GM21529 (cell line): Measurements from ENCODE around the gene CACNA1A.
A peak's percentile ranks its signal among the peaks of the same experiment; 100 is the strongest.
"Not testable (repeated sequence)": the region's sequence is repeated elsewhere in the genome, so short reads cannot be mapped to it uniquely, and the experiment has no call there.

Experiments used
- ATAC-seq: cut with Tn5 transposase; IDR thresholded peaks from one replicate; pipeline ENCODE4 v1.9.1; 2021; ENCODE audit not compliant: unreplicated experiment

CACNA1A gene

GRCh38 chr19:13207846-13208671, 298.2 kb downstream of the CACNA1A start:
- peak; percentile 57 for ATAC-seq

DNA sequence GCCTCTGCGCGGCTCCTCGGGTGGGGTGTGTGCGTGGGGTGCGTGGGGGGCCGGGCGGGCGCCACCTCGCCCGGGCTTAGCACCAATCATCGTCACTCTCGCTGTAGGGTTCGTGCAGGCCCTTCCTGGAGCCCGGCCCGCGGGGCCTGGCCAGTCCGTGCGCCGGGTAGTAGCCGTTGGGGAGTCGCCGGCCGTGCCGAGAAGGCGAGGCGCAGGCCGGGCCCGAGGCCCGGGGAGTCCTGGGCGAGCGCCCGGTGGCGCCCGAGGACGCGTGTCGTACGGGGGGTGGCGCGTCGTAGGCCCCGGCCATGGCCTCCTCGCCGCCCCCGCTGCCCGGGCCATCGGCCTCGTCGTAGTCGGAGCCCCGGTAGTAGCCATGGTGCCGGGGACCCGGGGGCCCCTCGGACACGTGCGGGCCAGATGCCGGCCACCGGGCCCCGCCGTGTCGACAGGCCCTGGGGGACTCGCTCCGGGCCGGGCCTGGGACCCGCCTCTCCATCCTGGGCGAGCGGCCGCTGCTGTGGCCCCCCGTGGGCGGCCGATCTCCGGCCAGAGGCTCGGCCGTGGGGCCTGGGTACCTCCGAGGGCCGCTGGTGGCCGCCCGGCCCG, 298.9 kb downstream of the CACNA1A start:
- no peak for ATAC-seq

DNA sequence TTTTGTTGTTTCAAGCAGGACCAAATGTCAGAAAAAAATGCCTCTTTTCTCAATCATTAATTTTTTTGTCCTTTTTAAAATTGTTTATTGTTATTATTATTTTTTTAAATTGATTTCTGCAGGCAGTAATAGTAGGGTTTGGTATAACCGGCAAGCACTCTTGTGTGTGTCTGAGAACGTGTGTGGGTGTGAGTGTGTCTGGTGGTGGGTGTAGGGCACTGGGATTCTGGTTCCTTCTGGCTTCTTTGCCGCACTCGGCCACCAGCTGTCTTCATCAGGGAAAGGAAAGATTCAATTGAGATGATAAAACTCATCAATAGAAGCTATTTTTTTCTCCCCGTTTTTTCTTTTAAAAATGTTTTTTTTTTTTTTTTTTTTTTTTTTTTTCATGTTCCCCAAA, 299.7 kb downstream of the CACNA1A start:
- no peak for ATAC-seq

GRCh38 chr19:13202112-13202511, 304.2 kb downstream of the CACNA1A start:
- ATAC-seq = not testable (repeated sequence)

DNA sequence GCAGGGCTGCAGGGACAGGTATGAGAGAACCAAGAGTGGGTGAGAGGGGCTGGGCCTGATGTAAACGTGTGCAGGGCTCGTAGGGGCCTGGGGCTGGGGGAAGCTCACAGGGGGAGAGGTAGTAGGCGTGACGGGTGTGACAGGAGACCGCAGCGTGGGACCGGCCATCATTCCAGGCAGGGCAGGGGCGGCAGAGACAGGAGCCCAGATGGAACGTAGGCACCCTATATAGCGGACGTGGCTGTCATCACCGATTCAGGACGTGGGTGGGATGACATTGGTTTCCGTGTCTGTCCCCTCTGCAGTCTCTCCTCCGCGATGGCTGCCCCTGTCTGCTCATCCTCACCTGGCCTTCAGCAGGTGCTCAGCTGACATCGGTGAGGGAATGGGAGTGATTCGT, 307.6 kb downstream of the CACNA1A start:
- ATAC-seq = no peak

DNA sequence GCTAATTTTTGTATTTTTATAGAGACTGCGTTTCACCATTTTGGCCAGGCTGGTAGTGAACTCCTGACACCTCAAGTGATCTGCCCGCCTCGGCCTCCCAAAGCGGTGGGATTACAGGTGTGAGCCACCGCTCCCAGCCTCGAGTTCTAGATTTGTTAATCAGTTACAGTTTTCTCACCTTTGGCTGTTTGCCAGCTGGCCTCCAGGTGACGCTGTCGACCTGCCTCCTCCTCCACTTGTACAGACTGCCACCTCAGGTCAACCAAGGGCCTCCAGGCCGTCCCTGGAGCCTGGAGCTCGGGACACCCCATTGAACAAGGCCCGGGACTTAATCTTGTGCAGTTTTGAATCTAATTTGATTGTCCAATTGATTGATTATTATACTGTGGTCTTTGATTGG, 310.6 kb downstream of the CACNA1A start:
- ATAC-seq = no peak

DNA sequence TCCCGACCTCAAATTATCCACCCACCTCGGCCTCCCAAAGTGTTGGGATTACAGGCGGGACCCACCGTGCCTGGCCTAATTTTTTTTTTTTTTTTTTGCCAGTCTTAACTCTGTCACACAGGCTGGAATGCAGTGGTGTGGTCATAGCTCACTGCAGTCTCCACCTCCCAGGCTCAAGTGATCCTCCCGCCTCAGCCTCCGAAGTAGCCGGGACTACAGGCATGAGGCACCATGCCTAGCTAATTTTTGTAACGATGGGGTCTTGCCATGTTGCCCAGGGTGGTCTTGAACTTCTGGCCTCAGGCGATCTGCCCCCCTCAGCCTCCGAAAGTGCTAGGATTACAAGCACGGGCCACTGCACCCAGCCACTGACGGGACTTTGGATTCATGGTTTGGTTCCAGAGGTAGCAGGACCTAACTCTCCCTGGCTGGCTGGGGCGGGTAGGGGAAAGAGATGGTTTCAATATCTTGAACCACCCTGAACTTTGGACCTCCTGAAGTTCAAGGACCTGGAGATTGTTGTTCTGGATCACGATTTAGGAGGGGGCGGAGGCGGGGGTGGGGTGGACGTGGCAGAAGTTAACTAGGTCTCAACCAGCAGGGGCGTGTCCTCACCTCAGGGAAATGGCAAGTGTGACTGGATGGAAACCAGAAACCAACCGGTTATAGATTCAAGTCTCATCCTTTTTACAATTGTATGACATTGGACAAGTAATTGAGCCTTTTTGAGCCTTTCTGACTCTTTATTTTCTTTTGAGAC, 315.3 kb downstream of the CACNA1A start:
- no peak for ATAC-seq

DNA sequence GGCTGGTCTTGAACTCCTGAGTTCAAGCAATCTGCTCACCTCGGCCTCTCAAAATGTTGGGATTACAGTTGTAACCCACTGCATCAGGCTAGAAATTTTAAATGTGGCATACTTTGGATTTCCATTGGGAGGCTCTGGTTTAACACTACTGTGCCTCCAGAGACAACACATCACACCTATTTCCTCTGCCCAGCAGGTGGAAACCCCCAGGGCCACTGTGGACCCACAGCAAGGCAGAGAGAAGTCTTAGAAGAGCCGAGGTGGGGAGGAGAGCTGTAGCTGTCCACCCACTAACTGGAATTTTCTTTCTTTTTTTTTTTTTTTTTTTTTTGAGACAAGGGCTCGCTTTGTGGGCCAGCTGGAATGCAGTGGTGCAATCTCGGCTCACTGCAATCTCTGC, 316.7 kb downstream of the CACNA1A start:
- ATAC-seq = no peak

- ATAC-seq = no peak
These were observed 318.9 kb downstream of the CACNA1A start for GRCh38 chr19:13187419-13187818.

- not testable (repeated sequence) for ATAC-seq
These were observed 319.6 kb downstream of the CACNA1A start for GRCh38 chr19:13186688-13187087.

GRCh38 chr19:13185763-13186657, 320.3 kb downstream of the CACNA1A start:
- not testable (repeated sequence) for ATAC-seq

- not testable (repeated sequence) for ATAC-seq
These were observed 321.4 kb downstream of the CACNA1A start for GRCh38 chr19:13184926-13185325.

- no peak for ATAC-seq
These were observed 324.4 kb downstream of the CACNA1A start for GRCh38 chr19:13181747-13182388.

GRCh38 chr19:13178291-13178690, 328.0 kb downstream of the CACNA1A start:
- ATAC-seq = not testable (repeated sequence)

GRCh38 chr19:13177584-13177983, 328.7 kb downstream of the CACNA1A start:
- ATAC-seq = not testable (repeated sequence)

DNA sequence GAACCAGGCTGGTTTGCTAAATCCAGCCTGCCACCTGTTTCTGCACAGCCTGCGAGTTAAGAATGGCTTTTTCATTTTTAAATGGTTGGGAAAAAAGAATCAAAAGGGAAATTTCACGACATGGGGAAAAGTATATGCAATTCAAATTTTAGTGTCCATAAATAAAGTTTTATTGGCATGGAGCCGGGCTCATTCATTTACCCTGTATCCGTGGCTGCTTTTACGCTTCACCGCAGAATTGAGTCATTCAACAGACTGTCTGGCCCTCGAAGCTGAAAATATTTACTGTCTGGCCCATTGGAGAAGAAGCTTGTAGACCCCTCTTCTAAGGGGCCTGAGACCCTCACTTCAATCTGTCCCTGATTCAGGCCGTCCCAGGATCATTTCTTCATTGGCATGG, 329.9 kb downstream of the CACNA1A start:
- ATAC-seq = no peak

- no peak for ATAC-seq
These were observed 333.0 kb downstream of the CACNA1A start for GRCh38 chr19:13173139-13173737.

DNA sequence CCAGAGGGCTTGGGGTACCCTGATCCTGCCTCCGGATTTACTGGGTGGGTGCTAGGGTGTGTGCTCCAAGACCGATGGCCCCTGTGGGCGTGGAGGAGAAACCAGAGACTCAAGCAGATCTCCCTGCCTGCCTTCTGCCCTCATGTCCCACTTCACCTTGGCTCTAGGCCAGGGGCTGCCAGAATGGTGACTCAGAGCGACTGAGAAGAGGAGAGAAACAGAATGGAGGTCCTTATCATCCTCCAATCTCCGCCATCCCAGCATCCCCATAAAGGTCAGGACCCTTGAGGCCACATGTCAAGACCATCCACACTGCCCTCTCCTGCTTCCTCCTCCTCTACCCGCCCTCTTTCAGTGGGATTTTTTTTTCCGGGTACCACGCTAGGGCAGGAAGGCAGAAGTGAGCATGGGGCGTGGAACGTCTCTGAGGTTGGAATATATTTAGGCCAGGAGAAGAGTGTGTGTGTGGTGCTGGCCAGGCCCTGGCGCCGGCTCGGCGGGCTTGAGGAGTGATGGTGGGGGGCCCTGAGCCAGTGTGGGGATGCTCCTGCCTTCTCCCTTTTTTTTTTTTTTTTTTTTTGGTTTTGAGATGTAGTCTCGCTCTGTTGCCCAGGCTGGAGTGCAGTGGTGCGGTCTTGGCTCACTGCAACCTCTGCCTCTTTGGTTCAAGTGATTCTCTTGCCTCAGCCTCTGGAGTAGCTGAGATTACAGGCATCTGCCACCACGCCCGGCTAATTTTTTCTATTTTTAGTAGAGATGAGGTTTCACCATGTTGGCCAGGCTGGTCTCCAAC, 333.7 kb downstream of the CACNA1A start:
- ATAC-seq = no peak

DNA sequence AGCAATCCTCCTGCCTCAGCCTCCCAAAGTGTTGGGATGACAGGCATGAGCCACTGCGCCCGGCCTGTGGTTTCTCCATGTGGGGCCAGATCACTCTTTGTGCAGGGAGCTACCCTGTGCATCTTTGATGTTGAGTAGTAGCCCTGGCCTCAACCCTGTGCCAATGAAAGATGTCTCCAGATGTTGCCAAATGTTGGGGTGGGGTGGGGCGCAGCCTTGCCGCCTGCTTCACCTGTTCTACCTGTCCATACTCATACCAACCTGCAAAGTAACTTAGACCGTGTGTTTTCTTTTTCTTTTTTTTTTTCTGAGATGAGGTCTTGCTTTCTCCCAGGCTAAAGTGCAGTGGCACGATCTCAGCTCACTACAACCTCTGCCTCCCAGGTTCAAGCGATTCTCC, 335.1 kb downstream of the CACNA1A start:
- no peak for ATAC-seq
